Measurements from ENCODE around the gene SLC38A10. TPM values are rescaled to one million over a fixed set of nuclear protein-coding genes. Genes with fewer than 3 reads are reported as not detected.
A peak's percentile ranks its signal among the peaks of the same experiment; 100 is the strongest.

Gene SLC38A10
- total RNA-seq, 4 donors from 2014 or later: 24.5 to 56.5 (median 28.8) TPM

DNA sequence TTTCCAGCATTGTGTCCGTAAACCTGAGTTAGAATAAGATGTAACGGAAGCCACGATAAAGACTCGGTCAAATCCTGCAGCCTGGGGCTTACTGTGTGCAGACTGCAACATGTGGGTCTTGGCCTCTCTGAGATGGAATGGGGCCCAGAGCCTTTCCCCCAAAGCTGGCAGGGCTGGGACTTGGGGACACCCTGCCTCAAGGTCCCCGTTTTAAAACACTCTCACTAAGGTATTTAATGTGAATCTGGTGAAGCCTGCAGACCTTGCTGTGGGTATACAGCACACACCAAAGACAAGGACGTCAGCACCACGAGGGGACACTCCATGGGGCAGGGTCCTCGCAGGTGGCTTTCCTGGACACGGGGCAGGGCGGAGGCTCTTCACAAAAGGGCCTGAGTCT lies 53.9 kb downstream of the SLC38A10 start:
- Histone ChIP-seq H3K27me3 (no peaks in the 10 kb centered on the region), H3K9me3 (no peaks in the 10 kb centered on the region), H3K27ac (no peak overlapping the region), H3K4me1 (peaks cover 21 to 26% of the 10 kb centered on the region in 2 donors), H3K4me3 (no peak overlapping the region), H3K36me3 (no peaks in the 10 kb centered on the region)
- ATAC-seq (no peak), DNase-seq (no peak)
- in situ Hi-C loops (cut with MboI; ENCODE audit: low sequenced_read_pairs in 4 of 4): loop anchor here in 1 of 4 donors (25.0 kb wide), 1 partner anchor 104 kb away; no protein-coding TSS in a partner anchor
- intact Hi-C loops (cut with DNase I; ENCODE audit: low total_unique reads): loop anchor here (1.0 kb wide), 1 partner anchor 99 kb away; no protein-coding TSS in a partner anchor
- TF ChIP-seq POLR2A (IDR thresholded peaks at IDR 0.05): no peak
- TF ChIP-seq, protein P1, sequence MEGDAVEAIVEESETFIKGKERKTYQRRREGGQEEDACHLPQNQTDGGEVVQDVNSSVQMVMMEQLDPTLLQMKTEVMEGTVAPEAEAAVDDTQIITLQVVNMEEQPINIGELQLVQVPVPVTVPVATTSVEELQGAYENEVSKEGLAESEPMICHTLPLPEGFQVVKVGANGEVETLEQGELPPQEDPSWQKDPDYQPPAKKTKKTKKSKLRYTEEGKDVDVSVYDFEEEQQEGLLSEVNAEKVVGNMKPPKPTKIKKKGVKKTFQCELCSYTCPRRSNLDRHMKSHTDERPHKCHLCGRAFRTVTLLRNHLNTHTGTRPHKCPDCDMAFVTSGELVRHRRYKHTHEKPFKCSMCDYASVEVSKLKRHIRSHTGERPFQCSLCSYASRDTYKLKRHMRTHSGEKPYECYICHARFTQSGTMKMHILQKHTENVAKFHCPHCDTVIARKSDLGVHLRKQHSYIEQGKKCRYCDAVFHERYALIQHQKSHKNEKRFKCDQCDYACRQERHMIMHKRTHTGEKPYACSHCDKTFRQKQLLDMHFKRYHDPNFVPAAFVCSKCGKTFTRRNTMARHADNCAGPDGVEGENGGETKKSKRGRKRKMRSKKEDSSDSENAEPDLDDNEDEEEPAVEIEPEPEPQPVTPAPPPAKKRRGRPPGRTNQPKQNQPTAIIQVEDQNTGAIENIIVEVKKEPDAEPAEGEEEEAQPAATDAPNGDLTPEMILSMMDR (IDR thresholded peaks at IDR 0.05 in 4 of 5, conservative IDR thresholded peaks at IDR 0.05 in 1 of 5): no peak

DNA sequence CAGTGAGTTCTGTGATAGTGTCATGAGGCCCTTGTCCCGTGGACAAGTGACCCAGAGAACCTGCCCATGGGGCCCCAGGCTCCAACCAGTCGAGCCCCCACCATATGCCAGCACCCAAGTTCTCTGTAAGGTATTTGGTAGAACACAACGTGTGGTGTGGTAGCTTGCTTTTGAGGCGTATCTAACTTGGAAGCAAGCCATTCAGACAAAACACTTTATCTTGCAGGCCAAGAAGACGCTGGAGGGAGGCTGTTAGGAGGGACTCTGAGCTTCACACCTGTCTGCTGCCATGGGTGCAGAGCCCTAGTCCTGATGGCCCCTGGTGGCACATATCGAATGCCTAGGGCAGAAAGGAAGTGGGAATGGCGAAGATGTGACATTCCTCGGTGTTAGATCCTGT lies 54.3 kb downstream of the SLC38A10 start:
- no peak for ATAC-seq
- Histone ChIP-seq H3K36me3 (no peaks in the 10 kb centered on the region), H3K4me3 (no peak overlapping the region), H3K27ac (no peak overlapping the region), H3K9me3 (no peaks in the 10 kb centered on the region), H3K27me3 (no peaks in the 10 kb centered on the region), H3K4me1 (peaks cover 21 to 26% of the 10 kb centered on the region in 2 donors)
- TF ChIP-seq, protein P1 (IDR thresholded peaks at IDR 0.05 in 4 of 5, conservative IDR thresholded peaks at IDR 0.05 in 1 of 5): no peak
- TF ChIP-seq POLR2A (IDR thresholded peaks at IDR 0.05): no peak
- DNase-seq: no peak
- in situ Hi-C loops (cut with MboI; ENCODE audit: low sequenced_read_pairs in 4 of 4) (loop anchor here in 1 of 4 donors (25.0 kb wide), 1 partner anchor 103 kb away; no protein-coding TSS in a partner anchor), intact Hi-C loops (cut with DNase I; ENCODE audit: low total_unique reads) (loop anchor here (1.0 kb wide), 1 partner anchor 98 kb away; no protein-coding TSS in a partner anchor)

DNA sequence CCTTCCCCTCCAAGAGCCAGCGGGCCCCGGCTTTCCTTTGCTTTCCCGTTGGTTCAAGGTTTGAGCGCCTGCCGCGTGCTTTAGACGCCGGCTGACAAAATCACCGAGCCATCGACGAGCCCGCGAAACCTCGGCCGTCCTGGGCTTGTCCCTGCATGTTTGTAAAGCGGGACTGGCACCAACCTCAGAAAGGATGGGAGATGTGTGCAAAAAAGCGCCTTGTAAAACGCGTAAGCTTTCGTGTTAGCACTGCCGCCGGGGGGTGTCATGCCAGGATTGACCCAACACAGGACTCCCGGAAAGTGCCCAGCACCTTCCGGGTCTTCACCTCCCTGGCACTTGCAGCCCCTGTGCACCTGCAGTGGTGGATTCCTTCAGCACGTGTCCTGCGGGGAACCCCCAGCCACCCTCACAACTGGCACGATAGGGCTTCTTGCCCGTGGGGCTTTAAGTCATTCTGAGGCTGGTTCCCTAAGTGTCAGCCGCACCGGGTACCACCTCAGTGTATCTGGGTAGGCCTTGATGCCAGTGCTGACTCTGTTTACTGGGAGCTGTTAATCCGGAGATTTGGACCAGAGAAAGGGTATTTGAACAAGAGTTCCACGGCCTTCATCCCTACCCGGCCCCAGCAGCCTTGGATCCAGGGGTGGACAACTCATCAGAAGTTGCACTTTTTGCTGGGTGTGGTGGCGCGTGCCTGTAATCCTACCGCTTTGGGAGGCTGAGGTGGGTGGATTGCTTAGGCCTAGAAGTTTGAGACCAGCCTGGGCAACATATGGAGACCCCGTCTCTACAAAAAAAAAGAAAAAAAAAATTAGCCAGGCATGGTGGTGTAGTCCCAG lies 55.2 kb downstream of the SLC38A10 start:
- ATAC-seq (no peak), DNase-seq (no peak)
- Histone ChIP-seq H3K4me3 (peak overlapping the region; percentile 80 to 98 (median 90)), H3K27me3 (no peaks in the 10 kb centered on the region), H3K4me1 (peaks cover 21 to 26% of the 10 kb centered on the region in 2 donors), H3K36me3 (peaks cover 0 to 5% of the 10 kb centered on the region in 2 donors), H3K27ac (peak overlapping the region; percentile 71 to 95 (median 90)), H3K9me3 (no peaks in the 10 kb centered on the region)
- no peak for TF ChIP-seq POLR2A (IDR thresholded peaks at IDR 0.05)
- TF ChIP-seq, protein P1 (IDR thresholded peaks at IDR 0.05 in 4 of 5, conservative IDR thresholded peaks at IDR 0.05 in 1 of 5): no peak
- in situ Hi-C loops (cut with MboI; ENCODE audit: low sequenced_read_pairs in 4 of 4): loop anchor here in 1 of 4 donors (25.0 kb wide), 1 partner anchor 103 kb away; no protein-coding TSS in a partner anchor
- intact Hi-C loops (cut with DNase I; ENCODE audit: low total_unique reads): loop anchor here (1.0 kb wide), 1 partner anchor 17 kb away; no protein-coding TSS in a partner anchor

DNA sequence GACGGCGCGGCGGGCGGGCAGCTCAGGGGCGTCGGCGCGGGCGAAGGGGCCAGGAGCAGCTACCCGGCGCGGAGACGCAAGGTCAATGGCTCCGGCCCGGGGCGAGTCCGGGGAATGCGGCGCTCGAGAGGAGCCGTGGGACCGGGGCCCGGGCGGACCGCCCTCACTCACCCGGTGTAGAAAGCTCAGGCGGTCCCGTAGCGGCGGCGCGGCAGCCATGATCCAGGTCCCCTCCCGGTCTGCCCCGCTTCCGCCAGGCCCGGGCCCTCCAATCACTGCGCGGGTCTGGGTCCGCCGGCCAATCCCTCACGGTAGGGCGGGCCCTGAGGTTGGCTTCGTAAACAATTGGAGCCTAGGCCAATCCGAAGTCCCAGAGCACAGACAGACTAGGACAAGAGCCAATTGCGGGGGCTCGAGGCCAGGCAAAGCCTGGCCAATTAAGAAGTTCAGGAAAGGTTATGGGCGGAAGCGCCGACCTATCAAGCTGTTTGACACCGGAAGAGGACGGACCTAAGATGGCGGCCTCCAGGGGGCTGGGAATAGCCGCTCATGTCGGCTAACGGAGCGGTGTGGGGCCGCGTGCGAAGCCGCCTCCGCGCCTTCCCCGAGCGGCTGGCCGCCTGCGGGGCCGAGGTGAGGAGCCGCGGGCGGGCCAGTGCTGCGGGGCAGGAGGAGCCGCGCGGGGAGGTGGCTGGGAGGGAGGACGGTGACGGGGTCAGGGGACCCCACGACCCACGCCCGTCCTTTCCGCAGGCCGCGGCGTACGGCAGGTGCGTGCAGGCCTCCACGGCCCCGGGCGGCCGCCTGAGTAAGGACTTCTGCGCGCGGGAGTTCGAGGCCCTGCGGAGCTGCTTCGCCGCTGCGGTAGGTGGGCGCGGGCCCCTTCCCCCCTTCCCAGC lies 56.0 kb downstream of the SLC38A10 start, which contains the start of the genes NDUFAF8 and TEPSIN:
Gene NDUFAF8 (plus strand): TSS at position 504 of the 899 bp plus-strand sequence. CDS start 46 bp downstream, at position 550.
Gene TEPSIN (minus strand): TSS at position 241 of the 899 bp plus-strand sequence. CDS start 22 bp downstream, at position 219.
- ATAC-seq (peak; percentile 98 to 99), DNase-seq (peak; percentile 97 to 99)
- Histone ChIP-seq H3K27ac (peak within 1 kb of the TSS; percentile 71 to 95 (median 90)), H3K4me3 (peak within 1 kb of the TSS; percentile 80 to 98 (median 94)), H3K27me3 (no peaks in the 10 kb centered on the region), H3K9me3 (no peaks in the 10 kb centered on the region), H3K36me3 (peaks cover 0 to 5% of the 10 kb centered on the region in 2 donors), H3K4me1 (peaks cover 21 to 26% of the 10 kb centered on the region in 2 donors)
- intact Hi-C loops (cut with DNase I; ENCODE audit: low total_unique reads): loop anchor here (1.0 kb wide), 1 partner anchor 16 kb away; no protein-coding TSS in a partner anchor
- in situ Hi-C loops (cut with MboI; ENCODE audit: low sequenced_read_pairs in 4 of 4): loop anchor here in 1 of 4 donors (25.0 kb wide), 1 partner anchor 102 kb away; no protein-coding TSS in a partner anchor
- TF ChIP-seq, protein P1 (IDR thresholded peaks at IDR 0.05 in 4 of 5, conservative IDR thresholded peaks at IDR 0.05 in 1 of 5): peak in 2 of 5 experiments; percentile 8 to 12
- TF ChIP-seq POLR2A (IDR thresholded peaks at IDR 0.05): peak; percentile 71 to 73
